Left ventricle myocardium inferior (tissue), 1 donor: Measurements from ENCODE around the gene FAM149A. TPM values are rescaled to one million over a fixed set of nuclear protein-coding genes. Genes with fewer than 3 reads are reported as not detected.

Experiments used
- DNase-seq: peaks from one replicate; pipeline ENCODE4 v3.0.0-alpha.2; 2020
- H3K27ac ChIP-seq: fragments of 200-600 bp; replicated peaks from 2 replicates; pipeline ENCODE4 v1.8.0; 2021
- H3K27me3 ChIP-seq: fragments of 200-600 bp; 2 replicates; pipeline ENCODE4 v1.8.0; 2021; ENCODE audit warnings: low read depth
- H3K36me3 ChIP-seq: fragments of 200-600 bp; 2 replicates; pipeline ENCODE4 v1.8.0; 2021
- H3K4me1 ChIP-seq: fragments of 200-600 bp; 2 replicates; pipeline ENCODE4 v1.8.0; 2021
- H3K4me3 ChIP-seq: fragments of 200-600 bp; 2 replicates; pipeline ENCODE4 v1.8.0; 2021; ENCODE audit warnings: mild to moderate bottlenecking, moderate library complexity
- H3K9me3 ChIP-seq: fragments of 200-600 bp; replicated peaks from 2 replicates; pipeline ENCODE4 v1.8.0; 2021
- CTCF ChIP-seq: fragments of 200-600 bp; IDR thresholded peaks from 2 replicates; pipeline ENCODE4 v1.8.0; 2021; ENCODE audit warnings: antibody characterized with exemption, mild to moderate bottlenecking, borderline replicate concordance
- intact Hi-C: fragments of 100-400 bp; cut with micrococcal nuclease; formaldehyde crosslinking; loops from one replicate; pipeline ENCODE4 v1.11.0; 2022
- total RNA-seq: library from RNA; stranded (reverse); fragmentation: NEBNext Ultra II Directional; extraction: Animal tissue kit (Norgen Biotek cat#: 25700); gene quantifications from one replicate; pipeline ENCODE4 v1.2.1, GENCODE V29; 2021
- donor health status: DM: no; HTN: yes; CAD: no; lungs with severe emphysema.

FAM149A gene
- total RNA-seq, 1 donor from 2014 or later, result 12.2 TPM

- peak; percentile 72 for TF ChIP-seq CTCF
- Histone ChIP-seq H3K4me3 (no peak overlapping the region), H3K9me3 (no peaks in the 10 kb centered on the region), H3K27ac (peak overlapping the region; percentile 72), H3K27me3 (no peaks in the 10 kb centered on the region), H3K36me3 (peaks cover 23% of the 10 kb centered on the region), H3K4me1 (peaks cover 28% of the 10 kb centered on the region)
- DNase-seq, result peak; percentile 28
- intact Hi-C loops, result no loop called here
Measured at GRCh38 chr4:186201535-186202230, 97.2 kb downstream of the FAM149A start.

- Histone ChIP-seq H3K4me1 (peaks cover 28% of the 10 kb centered on the region), H3K9me3 (no peaks in the 10 kb centered on the region), H3K36me3 (peaks cover 13% of the 10 kb centered on the region), H3K4me3 (no peak overlapping the region), H3K27me3 (no peaks in the 10 kb centered on the region), H3K27ac (no peak overlapping the region)
- no peak for DNase-seq
- no peak for TF ChIP-seq CTCF
- intact Hi-C loops, result no loop called here
Measured at GRCh38 chr4:186202490-186203140, 98.1 kb downstream of the FAM149A start.

GRCh38 chr4:186203406-186203805 lies 98.9 kb downstream of the FAM149A start:
- Histone ChIP-seq H3K36me3 (peaks cover 10% of the 10 kb centered on the region), H3K4me1 (peaks cover 28% of the 10 kb centered on the region), H3K27ac (no peak overlapping the region), H3K9me3 (no peaks in the 10 kb centered on the region), H3K27me3 (no peaks in the 10 kb centered on the region), H3K4me3 (no peak overlapping the region)
- DNase-seq, result no peak
- no peak for TF ChIP-seq CTCF
- intact Hi-C loops, result no loop called here

GRCh38 chr4:186204103-186204559 lies 99.6 kb downstream of the FAM149A start:
- no peak overlapping the region for H3K27ac ChIP-seq
- peaks cover 28% of the 10 kb centered on the region for H3K4me1 ChIP-seq
- no peaks in the 10 kb centered on the region for H3K9me3 ChIP-seq
- intact Hi-C loops, result no loop called here
- peaks cover 11% of the 10 kb centered on the region for H3K36me3 ChIP-seq
- H3K27me3 ChIP-seq, result no peaks in the 10 kb centered on the region
- TF ChIP-seq CTCF, result no peak
- DNase-seq, result no peak
- H3K4me3 ChIP-seq, result no peak overlapping the region

GRCh38 chr4:186204686-186205085 lies 100.2 kb downstream of the FAM149A start:
- TF ChIP-seq CTCF, result no peak
- peaks cover 23% of the 10 kb centered on the region for H3K4me1 ChIP-seq
- H3K4me3 ChIP-seq, result no peak overlapping the region
- no peaks in the 10 kb centered on the region for H3K27me3 ChIP-seq
- intact Hi-C loops, result no loop called here
- DNase-seq, result no peak
- H3K9me3 ChIP-seq, result no peaks in the 10 kb centered on the region
- peaks cover 16% of the 10 kb centered on the region for H3K36me3 ChIP-seq
- no peak overlapping the region for H3K27ac ChIP-seq
